GM18517 (cell line): ENCODE data around the gene NDUFS7.
"Not testable (repeated sequence)": the region's sequence is repeated elsewhere in the genome, so short reads cannot be mapped to it uniquely, and the experiment has no call there.

Experiments
- ATAC-seq: cut with Tn5 transposase; IDR thresholded peaks from one replicate; pipeline ENCODE4 v1.9.1; 2021; ENCODE audit warnings: mild to moderate bottlenecking, moderate library complexity; ENCODE audit not compliant: unreplicated experiment

NDUFS7 gene

GRCh38 chr19:1416014-1416841, 32.5 kb downstream of the NDUFS7 start:
- ATAC-seq: no peak

GRCh38 chr19:1417145-1417544, 33.4 kb downstream of the NDUFS7 start:
- no peak for ATAC-seq

- ATAC-seq: no peak
Observed at GRCh38 chr19:1417681-1418495, 34.2 kb downstream of the NDUFS7 start.

GRCh38 chr19:1418496-1418775, 34.7 kb downstream of the NDUFS7 start:
- no peak for ATAC-seq

GRCh38 chr19:1418951-1419738, 35.4 kb downstream of the NDUFS7 start:
- no peak for ATAC-seq

GRCh38 chr19:1420085-1420484, 36.4 kb downstream of the NDUFS7 start:
- not testable (repeated sequence) for ATAC-seq

GRCh38 chr19:1420590-1420989, 36.9 kb downstream of the NDUFS7 start:
- ATAC-seq: no peak

DNA sequence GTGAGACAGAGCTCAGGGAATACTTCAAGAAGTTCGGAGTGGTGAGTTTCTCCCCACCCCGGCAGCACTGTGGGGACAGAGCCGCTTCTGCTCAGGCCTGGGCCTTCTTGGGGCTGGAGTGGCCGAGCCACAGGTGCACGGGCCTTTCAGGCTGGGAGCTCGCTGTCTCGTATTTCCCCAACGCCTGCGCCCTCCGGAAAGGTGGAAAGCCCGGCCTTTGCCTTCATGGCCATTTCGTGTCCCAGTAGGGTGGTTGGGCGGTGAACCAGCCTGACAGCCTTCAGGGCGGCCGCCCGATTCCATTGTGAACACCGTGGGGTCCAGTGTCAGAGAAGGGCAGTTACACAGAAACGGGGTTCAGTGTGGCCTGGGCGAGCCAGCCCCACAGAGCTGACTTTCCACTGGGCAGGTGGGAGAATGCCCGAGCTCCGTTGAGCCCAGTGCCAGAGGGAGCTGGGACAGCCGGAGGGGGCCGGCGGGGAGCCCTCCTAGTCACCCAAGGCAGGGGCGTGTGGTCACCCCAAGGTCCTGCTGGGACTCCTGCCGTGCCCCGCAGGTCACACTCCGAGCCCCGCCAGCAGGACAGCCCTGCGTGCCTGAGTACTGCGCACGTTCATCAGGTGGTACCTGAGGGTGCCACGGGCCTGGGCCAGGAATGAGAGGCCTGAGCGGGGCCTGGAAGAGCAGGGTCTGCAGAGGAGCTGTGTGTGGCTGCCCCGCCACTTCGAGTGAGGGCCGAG, 37.7 kb downstream of the NDUFS7 start:
- ATAC-seq: no peak

GRCh38 chr19:1421958-1422305, 38.2 kb downstream of the NDUFS7 start:
- ATAC-seq: no peak

DNA sequence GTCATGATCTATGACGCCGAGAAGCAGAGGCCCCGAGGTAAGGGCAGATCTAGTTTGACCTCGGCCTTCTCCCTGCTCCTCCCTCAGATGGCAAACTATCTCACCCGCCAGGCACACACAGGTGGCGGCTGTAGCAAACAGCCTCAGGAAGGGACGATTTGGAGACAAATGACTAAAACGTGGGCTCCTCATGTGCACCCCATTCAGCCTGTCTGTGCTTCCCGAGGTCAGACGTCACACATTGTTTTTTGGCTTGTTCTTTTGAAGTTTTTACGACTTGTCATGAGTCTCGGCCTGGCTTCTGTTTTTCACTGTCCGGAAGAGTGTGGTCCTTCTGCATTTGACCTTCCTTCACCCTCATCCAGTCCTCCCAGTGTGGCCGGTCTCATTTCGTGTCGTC, 38.7 kb downstream of the NDUFS7 start:
- no peak for ATAC-seq

GRCh38 chr19:1422943-1423342, 39.2 kb downstream of the NDUFS7 start:
- ATAC-seq: no peak

GRCh38 chr19:1423436-1424191, 39.9 kb downstream of the NDUFS7 start:
- ATAC-seq: no peak

DNA sequence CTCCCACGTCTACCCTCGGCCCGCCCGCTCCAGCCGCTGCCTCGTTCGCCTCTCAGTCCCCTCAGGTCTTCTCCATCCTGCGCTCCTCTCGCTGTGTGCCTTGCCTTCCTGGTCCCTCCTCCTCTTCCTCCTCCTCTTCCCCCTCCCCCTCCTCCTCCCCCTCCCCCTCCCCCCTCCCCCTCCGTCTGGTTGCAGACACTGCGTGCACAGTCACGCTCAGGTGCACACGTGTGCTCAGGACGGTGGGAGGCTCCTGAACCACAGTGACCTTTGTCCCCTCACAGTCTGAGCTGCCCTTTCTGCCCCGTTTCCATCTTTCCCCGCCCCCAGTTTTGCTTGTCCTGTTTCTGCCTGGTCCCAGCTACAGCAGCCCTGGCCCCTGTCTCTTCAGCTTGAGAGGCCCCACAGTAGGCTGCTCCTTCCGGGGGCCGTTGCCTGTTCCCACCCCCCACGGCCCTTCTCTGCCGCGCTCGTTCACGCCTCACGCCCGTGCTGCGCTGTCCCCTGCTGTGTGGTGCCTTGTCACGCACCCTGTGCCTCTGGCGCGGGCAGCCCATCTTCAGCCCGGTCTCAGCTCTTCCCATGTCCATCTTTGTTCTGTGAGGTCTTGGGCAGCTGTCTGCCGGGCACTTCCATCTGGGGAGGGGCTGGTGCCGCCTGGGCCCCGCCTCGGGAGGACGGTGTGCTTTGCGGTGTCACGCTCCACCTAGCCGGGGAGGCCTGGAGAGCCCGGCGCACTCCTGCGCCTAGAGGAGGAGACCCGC, 40.7 kb downstream of the NDUFS7 start:
- ATAC-seq: no peak

DNA sequence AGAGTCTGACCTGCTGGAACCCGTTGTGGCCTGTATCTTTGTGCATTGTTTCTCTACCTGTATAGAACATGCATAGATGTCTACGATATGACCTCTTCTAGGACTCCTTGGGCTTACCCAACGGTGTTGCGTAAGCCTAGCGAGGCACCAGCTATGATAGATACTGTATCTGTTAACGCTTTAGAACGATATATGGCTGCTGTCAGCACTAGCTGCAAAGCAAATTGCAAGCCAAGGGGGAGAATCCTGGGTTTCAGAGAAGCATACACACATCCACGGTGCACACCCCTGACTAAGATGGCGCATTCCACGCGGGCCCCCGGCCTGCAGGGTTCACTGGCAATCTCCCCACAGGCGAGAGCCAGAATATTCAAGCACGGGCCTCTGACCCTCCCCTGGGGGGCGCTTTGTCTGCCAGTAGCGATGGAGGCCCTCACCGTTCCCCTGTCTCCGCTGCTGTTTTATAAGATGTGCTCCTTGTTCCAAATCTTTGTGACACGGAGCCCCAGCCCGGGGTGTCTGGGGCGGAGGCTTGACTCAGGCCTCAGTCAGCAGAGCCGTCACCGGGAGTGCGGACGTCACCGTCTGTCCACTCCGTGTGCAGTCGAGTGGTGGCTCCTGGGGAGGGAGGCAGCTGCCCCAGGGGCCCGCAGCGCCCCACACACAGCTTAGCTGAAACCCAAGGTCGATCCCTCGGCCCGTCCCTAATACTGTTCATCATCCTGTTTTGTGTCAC, 41.6 kb downstream of the NDUFS7 start:
- no peak for ATAC-seq

- no peak for ATAC-seq
Observed at GRCh38 chr19:1425902-1426301, 42.2 kb downstream of the NDUFS7 start.

DNA sequence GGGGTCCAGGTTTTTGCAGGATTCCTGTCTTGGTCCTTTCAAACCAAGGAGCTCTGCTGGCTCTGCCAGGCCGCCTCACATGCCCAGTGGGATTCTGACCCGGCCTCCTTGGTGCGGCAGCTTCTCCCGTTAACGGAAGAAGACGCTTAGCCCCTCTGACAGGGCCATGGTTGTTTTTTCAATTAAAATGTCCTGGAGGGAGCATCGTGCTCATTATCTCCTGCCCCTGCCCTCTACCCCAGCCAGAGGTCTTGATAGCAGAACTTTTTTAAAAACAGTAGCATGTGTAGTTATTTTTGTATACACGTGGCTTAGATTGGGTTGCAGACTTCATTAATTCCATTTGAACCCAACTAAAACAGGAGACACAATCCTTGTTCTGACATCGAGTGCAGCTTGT, 43.0 kb downstream of the NDUFS7 start:
- no peak for ATAC-seq

DNA sequence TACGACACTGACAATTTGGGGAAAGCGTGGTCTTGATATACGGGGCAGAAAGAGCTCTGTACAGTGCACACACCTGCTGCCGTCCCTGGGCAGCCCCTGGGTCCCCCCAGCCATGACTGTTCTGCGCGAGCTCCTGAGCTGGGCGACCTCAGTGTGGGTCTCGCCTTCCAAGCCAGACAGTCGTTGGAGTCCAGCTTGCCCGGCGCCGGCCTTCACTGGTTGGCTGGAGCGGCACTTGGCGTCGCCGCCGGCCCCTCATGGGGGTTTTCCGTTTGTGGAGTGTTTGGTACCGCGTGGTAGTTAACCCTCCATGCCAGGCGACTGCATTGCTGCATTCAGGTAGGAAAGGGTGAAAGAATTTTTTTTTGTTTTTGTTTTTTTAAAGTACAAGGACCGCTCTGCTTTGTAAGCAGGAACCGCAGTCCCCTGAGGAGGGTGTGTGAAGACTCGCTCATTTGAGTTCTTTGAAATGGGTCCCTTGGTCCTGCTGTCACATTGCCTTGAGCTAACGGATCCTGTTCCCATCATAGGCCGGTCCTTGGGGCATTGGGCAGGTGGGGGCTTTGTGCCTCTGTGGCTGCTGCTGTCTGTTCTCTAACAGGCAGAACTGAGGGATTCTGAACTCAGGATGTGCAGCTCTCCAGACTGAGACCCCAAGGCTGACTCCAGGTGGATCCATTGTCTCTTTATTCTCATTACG, 43.7 kb downstream of the NDUFS7 start:
- no peak for ATAC-seq

- ATAC-seq: no peak
Observed at GRCh38 chr19:1428738-1429391, 45.2 kb downstream of the NDUFS7 start.
